Ectodermal cell (in vitro differentiated cells): ENCODE measurements around the gene SNRNP25.
A peak's percentile ranks its signal among the peaks of the same experiment; 100 is the strongest.
"Not testable (repeated sequence)": the region's sequence is repeated elsewhere in the genome, so short reads cannot be mapped to it uniquely, and the experiment has no call there.

Source experiments
- H3K27ac ChIP-seq: 2 replicates; pipeline ENCODE4 v1.7.0; 2013; ENCODE audit warnings: mild to moderate bottlenecking, low read depth, low read length; ENCODE audit not compliant: insufficient read depth, poor library complexity, severe bottlenecking
- H3K27me3 ChIP-seq: 2 replicates; pipeline ENCODE4 v1.7.0; 2013; ENCODE audit warnings: mild to moderate bottlenecking, low read length; ENCODE audit not compliant: insufficient read depth, control insufficient read depth, poor library complexity, severe bottlenecking
- H3K36me3 ChIP-seq: one replicate; pipeline ENCODE4 v1.7.0; 2013; ENCODE audit warnings: low read length; ENCODE audit not compliant: control insufficient read depth, insufficient read depth
- H3K4me1 ChIP-seq: one replicate; pipeline ENCODE4 v1.7.0; 2013; ENCODE audit warnings: low read length; ENCODE audit not compliant: control insufficient read depth, insufficient read depth
- H3K4me3 ChIP-seq: 2 replicates; pipeline ENCODE4 v1.7.0; 2013; ENCODE audit warnings: low read depth, low read length, control low read depth; ENCODE audit not compliant: insufficient read depth
- H3K9me3 ChIP-seq: 2 replicates; pipeline ENCODE4 v1.7.0; 2013; ENCODE audit warnings: mild to moderate bottlenecking, low read length, moderate library complexity; ENCODE audit not compliant: control insufficient read depth
- WGBS, 2 experiments: methylation state at CpG; one replicate each; pipeline ENCODE4 v1.1.7; 2013; ENCODE audit warnings: missing lambda C conversion rate in 2 of 2; 5-methylcytosine and 5-hydroxymethylcytosine counted together

Gene SNRNP25

GRCh38 chr16:42069-42457 lies 11.6 kb upstream of the SNRNP25 start:
- H3K9me3 ChIP-seq: no peaks in the 10 kb centered on the region
- no peaks in the 10 kb centered on the region for H3K4me1 ChIP-seq
- H3K36me3 ChIP-seq: peaks cover 28% of the 10 kb centered on the region
- H3K27me3 ChIP-seq: no peaks in the 10 kb centered on the region
- 91% methylated on average over 11 of the region's 11 CpGs for WGBS, 2 experiments
- no peak overlapping the region for H3K27ac ChIP-seq
- no peak overlapping the region for H3K4me3 ChIP-seq

GRCh38 chr16:42691-43090 lies 10.9 kb upstream of the SNRNP25 start:
- H3K27ac ChIP-seq: no peak overlapping the region
- H3K36me3 ChIP-seq: peaks cover 31% of the 10 kb centered on the region
- no peaks in the 10 kb centered on the region for H3K9me3 ChIP-seq
- H3K27me3 ChIP-seq: no peaks in the 10 kb centered on the region
- 95% methylated on average over 4 of the region's 4 CpGs for WGBS, 2 experiments
- no peak overlapping the region for H3K4me3 ChIP-seq
- no peaks in the 10 kb centered on the region for H3K4me1 ChIP-seq

GRCh38 chr16:43294-43693 lies 10.3 kb upstream of the SNRNP25 start:
- Histone ChIP-seq H3K27me3 (no peaks in the 10 kb centered on the region), H3K4me1 (no peaks in the 10 kb centered on the region), H3K27ac (no peak overlapping the region), H3K36me3 (peaks cover 31% of the 10 kb centered on the region), H3K4me3 (no peak overlapping the region), H3K9me3 (no peaks in the 10 kb centered on the region)
- 83 to 86% methylated on average over 5 of the region's 5 CpGs for WGBS, 2 experiments

- Histone ChIP-seq H3K4me3 (no peak overlapping the region), H3K27me3 (no peaks in the 10 kb centered on the region), H3K9me3 (no peaks in the 10 kb centered on the region), H3K36me3 (peaks cover 31% of the 10 kb centered on the region), H3K4me1 (no peaks in the 10 kb centered on the region), H3K27ac (no peak overlapping the region)
- 97 to 98% methylated on average over 8 of the region's 8 CpGs for WGBS, 2 experiments
These were observed 9.0 kb upstream of the SNRNP25 start for GRCh38 chr16:44655-45054.

- no peaks in the 10 kb centered on the region for H3K27me3 ChIP-seq
- H3K4me1 ChIP-seq: no peaks in the 10 kb centered on the region
- peaks cover 36% of the 10 kb centered on the region for H3K36me3 ChIP-seq
- WGBS, 2 experiments: 96 to 97% methylated on average over 5 of the region's 5 CpGs
- H3K27ac ChIP-seq: no peak overlapping the region
- no peak overlapping the region for H3K4me3 ChIP-seq
- no peaks in the 10 kb centered on the region for H3K9me3 ChIP-seq
These were observed 8.2 kb upstream of the SNRNP25 start for GRCh38 chr16:45454-45853.

- not testable (repeated sequence) for H3K27ac ChIP-seq, H3K4me1 ChIP-seq, H3K9me3 ChIP-seq, H3K27me3 ChIP-seq, H3K4me3 ChIP-seq
- WGBS, 2 experiments: 97 to 99% methylated on average over 5 to 6 of the region's 7 CpGs
- peaks cover 41% of the 10 kb centered on the region for H3K36me3 ChIP-seq
These were observed 7.1 kb upstream of the SNRNP25 start for GRCh38 chr16:46510-46909.

GRCh38 chr16:47234-47633 lies 6.4 kb upstream of the SNRNP25 start:
- 95 to 97% methylated on average over 7 of the region's 7 CpGs for WGBS, 2 experiments
- H3K36me3 ChIP-seq: peaks cover 34% of the 10 kb centered on the region

GRCh38 chr16:50769-51591 lies 2.6 kb upstream of the SNRNP25 start:
- no peaks in the 10 kb centered on the region for H3K9me3 ChIP-seq
- 82 to 86% methylated on average over 15 of the region's 15 CpGs for WGBS, 2 experiments
- H3K4me3 ChIP-seq: no peak overlapping the region
- H3K27me3 ChIP-seq: no peaks in the 10 kb centered on the region
- H3K4me1 ChIP-seq: no peaks in the 10 kb centered on the region
- no peak overlapping the region for H3K27ac ChIP-seq
- peaks cover 23% of the 10 kb centered on the region for H3K36me3 ChIP-seq

More at GRCh38 chr16:47234-47633, 6.4 kb upstream of the SNRNP25 start:
- H3K4me1 ChIP-seq: no peaks in the 10 kb centered on the region
- no peaks in the 10 kb centered on the region for H3K9me3 ChIP-seq
- no peak overlapping the region for H3K27ac ChIP-seq
- H3K27me3 ChIP-seq: no peaks in the 10 kb centered on the region
- H3K4me3 ChIP-seq: no peak overlapping the region

GRCh38 chr16:54237-54581 lies 581 bp downstream of the SNRNP25 start:
- Histone ChIP-seq H3K9me3 (no peaks in the 10 kb centered on the region), H3K4me1 (no peaks in the 10 kb centered on the region), H3K4me3 (peak overlapping the region; percentile 89), H3K36me3 (peaks cover 22% of the 10 kb centered on the region), H3K27me3 (no peaks in the 10 kb centered on the region), H3K27ac (no peak overlapping the region)
- 70 to 77% methylated on average over 12 of the region's 12 CpGs for WGBS, 2 experiments

GRCh38 chr16:55571-56136 lies 2.0 kb downstream of the SNRNP25 start:
- peaks cover 21% of the 10 kb centered on the region for H3K36me3 ChIP-seq
- 95 to 96% methylated on average over 11 of the region's 11 CpGs for WGBS, 2 experiments
- H3K4me1 ChIP-seq: no peaks in the 10 kb centered on the region
- no peak overlapping the region for H3K27ac ChIP-seq
- no peaks in the 10 kb centered on the region for H3K27me3 ChIP-seq
- no peak overlapping the region for H3K4me3 ChIP-seq
- no peaks in the 10 kb centered on the region for H3K9me3 ChIP-seq
